ENCODE data around the gene NPFF. TPM values are rescaled to one million over a fixed set of nuclear protein-coding genes. Genes with fewer than 3 reads are reported as not detected.

Gene NPFF
- total and polyA plus RNA-seq, 10 of the 15 experiments (the other 5 are each of a cell fraction or from before 2014, with no cell fraction given): 0.21 to 0.69 (median 0.23) TPM; not detected in 7

DNA sequence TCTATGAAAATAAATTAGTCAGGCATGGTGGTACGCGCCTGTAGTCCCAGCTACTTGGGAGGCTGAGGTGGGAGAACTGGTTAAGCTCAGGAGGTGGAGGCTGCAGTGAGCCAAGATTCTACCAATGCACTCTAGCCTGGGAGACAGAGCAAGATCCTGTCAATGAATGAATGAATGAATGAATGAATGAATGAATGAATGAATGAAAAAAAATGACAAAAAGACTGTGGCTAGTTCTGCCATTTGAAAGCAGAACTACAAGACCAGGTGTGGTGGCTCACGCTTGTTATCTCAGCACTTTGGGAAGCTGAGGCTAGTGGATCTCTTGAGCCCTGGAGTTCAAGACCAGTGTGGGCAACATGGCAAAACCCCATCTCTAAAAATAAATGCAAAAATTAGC is 32.2 kb upstream of the NPFF start:
- BruUV-seq (replicated peaks): no TSS peak
- CTCF ChIA-PET: interaction anchor here (1.0 to 1.7 kb wide), 8 partner anchors 31 to 207 kb away, joined by 3 to 5 read pairs (median 3); partner anchors contain the start of gene ATP5MC2
- no peak for ATAC-seq
- H3K36me3 ChIP-seq (ENCODE audit: control insufficient read depth in 2 of 2, insufficient read depth in 2 of 2, low read length in 1 of 2): peaks cover 0 to 17% of the 10 kb centered on the region in 2 experiments; a peak in 3 of 4 replicates
- intact Hi-C loops (cut with micrococcal nuclease; ENCODE audit: unreplicated experiment): no loop called here
- no peak for DNase-seq (ENCODE audit: low read depth, low spot score)
- no peak for FAIRE-seq
- no peak overlapping the region for H3K4me2 ChIP-seq (ENCODE audit: control insufficient read depth, insufficient read depth)
- H4K20me1 ChIP-seq (ENCODE audit: control insufficient read depth, insufficient read depth): no peaks in the 10 kb centered on the region
- H3K27me3 ChIP-seq (replicated peaks in 1 of 2; ENCODE audit: control insufficient read depth in 2 of 2, insufficient read depth in 2 of 2, low read length in 1 of 2): no peaks in the 10 kb centered on the region
- POLR2A ChIA-PET: interaction anchor here (0.7 kb wide), 2 partner anchors 168 to 1037 kb away, joined by 3 to 5 read pairs; no protein-coding TSS in a partner anchor
- no peaks in the 10 kb centered on the region for H3K9me3 ChIP-seq (replicated peaks; ENCODE audit: control insufficient read depth, insufficient read depth, low read length)
- H3K79me2 ChIP-seq (ENCODE audit: control insufficient read depth, insufficient read depth, low read length): no peaks in the 10 kb centered on the region
- RAD21 ChIA-PET (ENCODE audit: unreplicated experiment): interaction anchor here (0.6 to 1.0 kb wide), 2 partner anchors 86 to 161 kb away, joined by 3 read pairs; partner anchors contain the start of gene ATF7
- H3K4me1 ChIP-seq (ENCODE audit: control insufficient read depth, insufficient read depth, low read length): peaks cover 4% of the 10 kb centered on the region; the same call in 1 of the 2 replicates
- TF ChIP-seq CBX3 (IDR thresholded peaks at IDR 0.05; ENCODE audit: borderline replicate concordance, low read depth): no peak
- peak; percentile 95 for TF ChIP-seq ZNF24 (IDR thresholded peaks at IDR 0.05)
- H3K9ac ChIP-seq (ENCODE audit: control insufficient read depth, insufficient read depth, low read length): no peak overlapping the region
- no peak overlapping the region for H2AFZ ChIP-seq (ENCODE audit: control insufficient read depth, low read depth, low read length)
- 97% methylated on average over 3 of the region's 3 CpGs for WGBS (ENCODE audit: insufficient coverage, insufficient replicate concordance, low lambda C conversion rate, missing lambda C conversion rate)
- in situ Hi-C loops (cut with MboI): no loop called here
- no peak overlapping the region for H3K4me3 ChIP-seq
- SMC1A ChIA-PET (ENCODE audit: uncharacterized antibody, unreplicated experiment): interaction anchor here (1.0 to 1.7 kb wide), 6 partner anchors 11 to 216 kb away, joined by 3 to 5 read pairs (median 4); partner anchors contain the start of gene ATP5MC2
- H3K27ac ChIP-seq (ENCODE audit: control insufficient read depth, insufficient read depth): no peak overlapping the region

GRCh38 chr12:53538209-53538689 is 31.0 kb upstream of the NPFF start:
- 94% methylated on average over 1 of the region's 1 CpG for WGBS (ENCODE audit: insufficient coverage, insufficient replicate concordance, low lambda C conversion rate, missing lambda C conversion rate)
- no peak overlapping the region for H3K4me2 ChIP-seq (ENCODE audit: control insufficient read depth, insufficient read depth)
- in situ Hi-C loops (cut with MboI) (no loop called here), intact Hi-C loops (cut with micrococcal nuclease; ENCODE audit: unreplicated experiment) (no loop called here)
- CTCF ChIA-PET: interaction anchor here (0.6 to 1.1 kb wide), 4 partner anchors 138 to 206 kb away, joined by 3 to 4 read pairs (median 3); partner anchors contain the start of gene ATP5MC2
- no peaks in the 10 kb centered on the region for H4K20me1 ChIP-seq (ENCODE audit: control insufficient read depth, insufficient read depth)
- ATAC-seq: no peak
- H3K27ac ChIP-seq (ENCODE audit: control insufficient read depth, insufficient read depth): no peak overlapping the region
- no peaks in the 10 kb centered on the region for H3K4me1 ChIP-seq (ENCODE audit: control insufficient read depth, insufficient read depth, low read length)
- no peak for FAIRE-seq
- no peaks in the 10 kb centered on the region for H3K9me3 ChIP-seq (replicated peaks; ENCODE audit: control insufficient read depth, insufficient read depth, low read length)
- H3K27me3 ChIP-seq (replicated peaks in 1 of 2; ENCODE audit: control insufficient read depth in 2 of 2, insufficient read depth in 2 of 2, low read length in 1 of 2): no peaks in the 10 kb centered on the region
- POLR2A ChIA-PET: interaction anchor here (0.6 kb wide), 2 partner anchors 9 to 135 kb away, joined by 4 read pairs; no protein-coding TSS in a partner anchor
- H3K9ac ChIP-seq (ENCODE audit: control insufficient read depth, insufficient read depth, low read length): no peak overlapping the region
- no TSS peak for BruUV-seq (replicated peaks)
- SMC1A ChIA-PET (ENCODE audit: uncharacterized antibody, unreplicated experiment): interaction anchor here (0.7 to 1.7 kb wide), 5 partner anchors 20 to 217 kb away, joined by 3 to 5 read pairs (median 3); partner anchors contain the start of gene ATP5MC2
- peaks cover 0 to 22% of the 10 kb centered on the region in 2 experiments for H3K36me3 ChIP-seq (ENCODE audit: control insufficient read depth in 2 of 2, insufficient read depth in 2 of 2, low read length in 1 of 2)
- RAD21 ChIA-PET (ENCODE audit: unreplicated experiment): interaction anchor here (1.0 to 1.1 kb wide), 3 partner anchors 88 to 206 kb away, joined by 3 to 4 read pairs (median 3); partner anchors contain the start of genes ATF7 and ATP5MC2
- H2AFZ ChIP-seq (ENCODE audit: control insufficient read depth, low read depth, low read length): no peak overlapping the region
- no peak overlapping the region for H3K4me3 ChIP-seq
- no peak for DNase-seq (ENCODE audit: low read depth, low spot score)
- H3K79me2 ChIP-seq (ENCODE audit: control insufficient read depth, insufficient read depth, low read length): no peaks in the 10 kb centered on the region
- TF ChIP-seq CHD1 (IDR thresholded peaks at IDR 0.05; ENCODE audit: low read depth, low read length): no peak
- TF ChIP-seq, protein P1, sequence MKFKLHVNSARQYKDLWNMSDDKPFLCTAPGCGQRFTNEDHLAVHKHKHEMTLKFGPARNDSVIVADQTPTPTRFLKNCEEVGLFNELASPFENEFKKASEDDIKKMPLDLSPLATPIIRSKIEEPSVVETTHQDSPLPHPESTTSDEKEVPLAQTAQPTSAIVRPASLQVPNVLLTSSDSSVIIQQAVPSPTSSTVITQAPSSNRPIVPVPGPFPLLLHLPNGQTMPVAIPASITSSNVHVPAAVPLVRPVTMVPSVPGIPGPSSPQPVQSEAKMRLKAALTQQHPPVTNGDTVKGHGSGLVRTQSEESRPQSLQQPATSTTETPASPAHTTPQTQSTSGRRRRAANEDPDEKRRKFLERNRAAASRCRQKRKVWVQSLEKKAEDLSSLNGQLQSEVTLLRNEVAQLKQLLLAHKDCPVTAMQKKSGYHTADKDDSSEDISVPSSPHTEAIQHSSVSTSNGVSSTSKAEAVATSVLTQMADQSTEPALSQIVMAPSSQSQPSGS (IDR thresholded peaks at IDR 0.05; ENCODE audit: low read length): no peak
- no peak for TF ChIP-seq PAX5 (IDR thresholded peaks at IDR 0.05; ENCODE audit: borderline replicate concordance, low read depth, low read length)
- no peak for TF ChIP-seq SRF (IDR thresholded peaks at IDR 0.05; ENCODE audit: low read depth in 2 of 2, low read length in 2 of 2)
- TF ChIP-seq RB1 (IDR thresholded peaks at IDR 0.05; ENCODE audit: borderline replicate concordance): no peak
- no peak for TF ChIP-seq E2F4 (IDR thresholded peaks at IDR 0.05; ENCODE audit: low read depth, low read length)

All from GM12878 (cell line).